Endothelial cell of hepatic sinusoid (primary cell): Measurements from ENCODE around the gene RMI1.

Source experiments
- in situ Hi-C: cut with HindIII; loops from 2 replicates; pipeline ENCODE4 v1.10.0; 2017; ENCODE audit warnings: low sequenced_read_pairs

Gene RMI1

DNA sequence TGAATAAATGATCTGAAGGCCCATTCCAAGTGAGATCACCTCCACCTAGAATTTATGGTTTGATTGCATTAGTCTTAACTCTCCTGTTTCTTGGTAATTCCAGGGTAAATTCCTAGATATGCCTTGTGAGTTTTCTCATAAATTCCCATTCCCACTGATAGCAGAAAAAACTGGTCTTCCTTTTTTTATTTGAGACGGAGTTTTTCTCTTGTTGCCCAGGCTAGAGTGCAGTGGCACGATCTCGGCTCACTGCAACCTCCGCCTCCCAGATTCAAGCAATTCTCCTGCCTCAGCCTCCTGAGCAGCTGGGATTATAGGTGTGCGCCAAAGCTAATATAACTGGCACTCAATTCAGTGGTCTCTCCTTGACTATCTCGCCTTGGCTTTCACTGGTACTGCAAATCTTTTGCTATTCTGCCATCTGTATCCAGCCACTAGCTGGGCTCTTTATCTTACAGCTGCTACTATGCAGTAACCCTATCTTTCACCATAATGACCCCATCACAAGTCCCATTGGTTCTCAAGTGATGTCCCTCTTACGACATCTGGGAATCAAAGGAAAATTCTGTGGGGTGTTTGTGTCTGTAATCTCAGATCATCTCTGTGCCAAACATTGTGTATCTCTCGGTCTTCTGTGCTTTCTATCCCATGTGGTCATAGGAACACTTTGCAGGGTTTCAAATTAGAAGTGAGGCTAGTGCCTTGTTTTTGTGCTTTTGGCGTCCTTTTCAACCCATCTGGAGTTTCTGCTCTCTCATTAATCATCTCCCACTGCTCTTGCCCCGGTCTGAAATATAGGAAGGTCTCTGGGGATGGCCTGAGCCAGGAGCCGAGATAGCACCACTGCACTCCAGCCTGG is 15.0 kb upstream of the RMI1 start:
- in situ Hi-C loops = no loop called here

DNA sequence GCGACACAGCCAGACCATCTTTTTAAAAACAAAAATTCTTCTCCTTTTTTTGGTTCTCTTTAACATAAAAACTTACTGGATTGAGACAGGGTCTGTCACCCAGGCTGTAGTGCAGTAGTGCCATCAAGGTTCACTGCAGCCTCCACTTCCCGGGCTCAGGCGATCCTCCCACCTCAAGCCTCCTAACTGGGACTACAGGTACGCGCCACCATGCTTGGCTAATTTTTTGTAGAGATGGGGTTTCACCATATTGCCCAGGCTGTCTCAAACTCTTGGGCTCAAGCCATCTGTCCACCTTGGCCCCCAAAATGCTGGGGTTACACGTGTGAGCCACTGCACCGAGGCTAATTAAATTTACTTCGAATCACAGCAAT is 14.4 kb upstream of the RMI1 start:
- in situ Hi-C loops = no loop called here

DNA sequence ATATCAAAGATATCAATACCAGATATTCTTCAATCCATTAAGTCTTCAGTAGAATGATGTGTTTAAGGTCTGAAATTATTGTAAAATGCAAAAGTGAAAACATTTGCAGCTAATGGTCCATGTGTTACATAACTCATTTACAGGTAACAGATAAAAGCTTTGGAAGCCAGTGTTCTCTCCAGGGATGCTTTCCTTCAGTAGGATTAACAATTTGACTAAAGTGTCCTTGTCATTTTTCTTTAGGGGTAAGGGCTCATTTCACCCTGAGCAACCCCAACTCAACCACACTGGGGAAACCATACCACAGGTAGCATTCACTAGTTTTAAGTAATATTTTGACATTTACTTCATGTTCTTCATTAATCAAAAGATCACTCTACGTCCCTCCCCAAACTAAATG is 13.5 kb upstream of the RMI1 start:
- in situ Hi-C loops = no loop called here

DNA sequence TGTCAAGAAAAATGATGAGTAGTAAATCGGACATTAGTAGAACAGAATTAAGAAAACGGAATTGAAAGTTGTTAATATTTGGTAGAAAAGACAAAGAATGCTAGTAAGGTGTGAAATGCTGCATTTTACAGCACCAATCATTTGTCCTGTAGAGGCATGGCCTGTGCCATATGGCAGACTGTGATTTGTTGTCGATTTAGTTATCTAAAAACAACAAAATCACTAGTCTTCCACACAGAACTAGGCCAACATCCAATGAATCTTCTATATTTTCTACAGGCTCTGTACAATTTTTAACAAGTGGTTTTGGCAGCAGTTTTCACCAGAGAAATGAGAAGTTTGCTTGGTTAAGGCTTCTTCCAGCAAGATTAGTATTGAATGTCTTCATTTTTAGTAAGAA is 11.0 kb upstream of the RMI1 start:
- in situ Hi-C loops = no loop called here

DNA sequence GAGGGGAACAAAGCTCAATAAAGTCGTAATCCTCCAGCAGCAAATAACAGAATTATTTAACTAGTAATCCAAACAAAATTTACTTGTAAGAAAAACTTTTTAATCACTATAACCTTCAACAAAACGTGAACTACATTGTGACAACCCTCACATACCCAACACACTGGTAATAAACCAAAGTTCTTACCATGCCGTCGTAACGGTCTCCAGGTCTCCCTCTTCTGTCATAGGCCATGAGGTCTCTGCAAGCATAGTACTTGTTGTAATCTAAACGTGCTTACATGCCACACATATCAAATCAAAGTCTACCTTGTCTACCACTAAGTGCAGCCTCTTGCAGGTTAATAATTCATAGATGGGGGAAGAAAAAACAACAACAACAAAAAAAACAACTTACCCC is 9.1 kb upstream of the RMI1 start:
- in situ Hi-C loops = no loop called here

DNA sequence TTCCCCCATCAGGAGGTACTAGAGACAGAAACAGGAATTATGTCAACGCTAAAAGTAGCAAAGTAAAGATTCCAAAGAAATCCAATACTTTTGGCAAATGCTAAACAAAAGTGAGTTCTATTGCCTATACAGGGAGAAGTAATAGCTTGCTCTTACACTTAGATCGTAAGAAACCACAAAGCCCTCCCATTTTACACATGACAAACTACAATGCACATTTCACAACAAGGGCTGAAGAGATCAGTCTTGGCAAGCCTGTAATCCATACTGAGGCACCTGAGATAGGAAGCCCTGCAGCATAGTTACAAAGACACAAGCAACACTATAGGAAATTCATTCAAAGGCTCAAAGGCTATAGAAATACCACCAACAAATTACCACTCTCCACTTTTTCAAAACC is 8.3 kb upstream of the RMI1 start:
- in situ Hi-C loops = no loop called here

DNA sequence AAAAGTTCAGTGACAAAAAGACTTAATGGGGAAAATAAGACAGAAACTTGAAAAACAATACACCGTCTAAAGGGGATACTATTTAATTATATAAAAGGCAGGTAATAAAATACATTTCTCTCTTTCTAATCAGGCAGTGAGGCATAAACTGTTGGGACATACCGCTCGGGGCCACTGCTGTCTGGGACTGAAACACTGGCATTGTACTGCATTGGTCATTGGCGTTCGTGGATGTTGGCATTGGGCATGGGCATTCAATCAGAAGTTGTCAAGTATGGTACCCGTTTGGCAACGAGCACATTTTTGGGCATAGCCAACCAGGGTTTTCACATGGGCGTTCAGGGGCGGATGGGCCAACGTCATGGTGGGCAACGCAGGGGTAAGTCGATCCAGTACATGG is 5.3 kb upstream of the RMI1 start:
- in situ Hi-C loops = no loop called here

DNA sequence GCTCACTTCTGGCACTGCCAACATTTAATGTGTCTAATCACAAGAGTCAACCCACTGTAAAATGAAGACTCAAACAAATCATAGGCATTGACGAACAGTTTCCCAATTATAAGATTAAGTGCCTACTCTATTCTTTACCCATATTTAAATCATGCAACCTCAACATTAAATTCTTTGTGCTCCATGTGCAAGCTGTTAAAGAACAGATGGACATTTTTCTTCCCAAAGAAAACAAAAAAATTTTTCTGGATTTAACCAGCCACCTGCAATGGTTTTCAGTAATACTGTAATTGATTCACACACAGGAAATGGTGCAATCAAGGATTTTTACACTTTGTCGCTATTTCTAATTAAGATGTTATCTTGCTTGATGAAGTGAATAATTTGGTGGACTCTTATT is 4.2 kb upstream of the RMI1 start:
- in situ Hi-C loops = no loop called here

DNA sequence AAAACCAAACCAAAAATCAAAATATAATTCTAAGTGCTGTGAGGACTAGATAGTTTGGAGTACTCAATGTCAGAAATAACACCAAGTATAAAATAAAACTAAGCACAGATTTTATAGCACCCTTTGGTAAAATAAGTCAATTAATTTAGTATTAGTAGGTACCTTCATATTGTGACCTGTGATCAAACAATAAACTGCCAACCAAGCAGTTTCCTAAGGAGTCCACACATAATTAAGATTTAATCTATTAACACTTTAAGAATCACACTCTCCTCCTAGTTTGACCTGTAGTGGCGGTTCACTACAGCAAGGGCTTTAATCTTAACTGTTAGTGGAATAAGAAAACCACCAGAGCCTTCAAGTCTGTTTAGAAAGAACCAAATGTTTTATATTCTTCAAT is 3.4 kb upstream of the RMI1 start:
- in situ Hi-C loops = no loop called here

DNA sequence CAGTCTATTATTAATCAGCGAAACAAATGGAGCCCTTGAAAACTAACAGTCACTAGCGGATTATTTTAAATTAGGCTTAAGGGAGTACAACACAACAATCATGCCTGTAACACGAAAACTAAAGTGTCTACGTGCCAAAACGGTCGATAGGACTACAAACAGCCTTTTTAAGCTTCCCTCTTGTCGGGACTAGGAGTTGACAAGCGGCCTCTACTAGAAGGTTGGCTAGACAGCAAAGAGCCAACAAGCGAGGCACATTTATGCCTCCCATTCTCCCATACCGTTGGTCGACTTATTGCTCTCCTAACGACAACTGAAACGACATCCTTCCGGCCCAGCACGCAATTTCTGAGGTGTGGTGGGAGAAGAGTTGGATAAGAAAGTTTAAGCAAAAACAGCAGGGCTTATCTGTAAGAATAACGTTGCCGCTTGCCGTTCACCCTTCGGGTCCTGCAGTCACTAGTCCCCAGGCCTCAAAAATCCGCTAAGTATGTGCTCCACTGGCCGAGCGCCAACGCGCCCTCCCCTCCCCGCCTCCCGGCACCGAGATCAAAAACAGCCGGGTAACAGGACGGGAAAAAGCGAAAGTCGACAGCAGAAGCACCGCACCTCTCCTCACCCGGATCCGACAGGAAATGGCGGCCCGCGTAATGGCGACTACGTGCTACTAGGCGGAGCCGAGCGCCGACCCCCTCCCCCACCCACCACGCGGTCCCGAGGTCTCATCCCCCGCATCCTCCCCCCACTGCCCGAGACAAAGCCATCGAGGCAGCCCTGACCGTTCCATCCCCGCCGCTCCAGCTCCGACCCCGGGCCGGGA is 1.4 kb upstream of the RMI1 start:
- in situ Hi-C loops = no loop called here

DNA sequence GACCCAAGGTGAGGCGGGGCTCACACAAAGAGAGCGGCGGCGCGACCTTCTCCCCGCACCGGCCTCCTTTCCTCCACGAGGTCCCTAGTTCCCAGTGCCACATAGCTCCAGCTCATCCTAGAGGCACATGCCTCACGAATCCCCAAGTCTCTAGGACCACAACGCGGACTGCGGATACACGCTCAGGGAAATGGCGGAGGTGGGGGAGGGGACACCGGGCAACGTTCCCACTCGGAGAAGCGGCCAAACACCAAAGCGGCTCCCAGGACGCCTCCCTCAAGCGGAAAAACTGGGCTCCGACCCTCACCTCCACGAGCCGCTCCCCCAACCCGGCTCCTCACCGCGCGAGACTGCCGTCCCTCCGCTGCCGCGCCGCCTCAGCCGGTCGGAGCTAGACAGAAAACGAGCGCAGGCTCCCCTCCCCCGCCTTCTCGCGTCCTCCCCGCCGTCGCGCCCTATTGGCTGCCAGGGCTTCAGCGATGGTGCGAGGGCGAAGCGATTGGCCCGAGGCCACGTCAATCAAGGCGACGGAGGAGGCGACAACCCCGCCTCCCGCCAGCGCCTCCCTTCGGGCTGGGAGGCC is 702 bp upstream of the RMI1 start, which contains the start of gene HNRNPK:
TSS of gene HNRNPK (minus strand) at position 404 of the 583 bp plus-strand sequence. CDS start 1,963 bp downstream, outside the sequence.
- in situ Hi-C loops = no loop called here

DNA sequence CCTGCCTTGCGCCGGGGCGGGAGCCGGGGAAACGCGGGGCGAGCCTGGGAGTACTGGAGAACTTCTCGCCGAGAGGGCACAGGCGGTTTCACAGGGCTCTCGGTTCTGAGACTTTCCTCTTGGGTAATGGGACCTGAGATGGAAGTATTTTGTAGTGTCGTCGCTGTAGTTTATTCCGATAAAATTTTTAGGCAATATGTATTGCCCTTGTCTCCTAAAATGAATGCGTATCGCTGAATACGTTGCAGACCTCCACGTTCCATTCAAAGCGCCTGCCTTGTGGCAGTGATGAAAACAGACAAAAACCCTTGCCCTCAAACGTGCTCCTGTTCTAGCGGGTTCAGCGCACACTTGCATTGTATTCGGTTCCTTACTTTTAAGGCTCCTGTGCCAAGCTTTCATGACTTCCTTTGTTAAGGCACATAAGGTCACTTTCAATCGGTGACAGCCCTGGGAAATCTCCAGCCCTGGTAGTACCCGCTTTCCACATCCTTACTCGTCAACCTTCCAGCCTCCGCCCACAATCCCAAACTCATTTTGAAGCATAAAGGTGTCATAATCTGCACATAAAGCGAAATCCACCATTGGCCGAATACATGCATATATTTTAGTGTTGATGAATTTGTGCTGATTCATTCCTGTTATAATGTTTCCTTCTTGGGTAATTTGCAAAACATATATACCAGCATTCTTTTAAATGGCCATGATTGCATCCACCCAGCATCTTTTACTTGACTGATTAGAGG is 694 bp downstream of the RMI1 start:
- in situ Hi-C loops = no loop called here

DNA sequence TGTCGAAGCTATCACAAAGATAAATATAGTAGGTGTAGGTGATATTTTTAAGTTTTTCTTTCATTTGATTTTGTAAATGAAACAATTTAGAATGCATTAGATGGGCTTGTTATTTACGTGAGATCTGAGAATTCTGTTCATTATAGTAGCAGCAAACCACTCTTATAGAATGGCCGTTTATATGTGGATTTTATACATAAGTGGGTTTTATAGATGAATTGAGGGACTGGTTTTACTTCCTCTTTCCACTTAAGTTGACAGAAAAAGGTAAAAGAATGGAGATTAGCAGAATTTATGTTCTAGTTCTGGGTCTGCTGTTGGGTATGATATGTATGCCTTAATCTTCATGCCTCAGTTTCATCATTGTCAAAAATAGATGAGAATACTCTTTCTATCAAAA is 5.6 kb downstream of the RMI1 start:
- in situ Hi-C loops = no loop called here

DNA sequence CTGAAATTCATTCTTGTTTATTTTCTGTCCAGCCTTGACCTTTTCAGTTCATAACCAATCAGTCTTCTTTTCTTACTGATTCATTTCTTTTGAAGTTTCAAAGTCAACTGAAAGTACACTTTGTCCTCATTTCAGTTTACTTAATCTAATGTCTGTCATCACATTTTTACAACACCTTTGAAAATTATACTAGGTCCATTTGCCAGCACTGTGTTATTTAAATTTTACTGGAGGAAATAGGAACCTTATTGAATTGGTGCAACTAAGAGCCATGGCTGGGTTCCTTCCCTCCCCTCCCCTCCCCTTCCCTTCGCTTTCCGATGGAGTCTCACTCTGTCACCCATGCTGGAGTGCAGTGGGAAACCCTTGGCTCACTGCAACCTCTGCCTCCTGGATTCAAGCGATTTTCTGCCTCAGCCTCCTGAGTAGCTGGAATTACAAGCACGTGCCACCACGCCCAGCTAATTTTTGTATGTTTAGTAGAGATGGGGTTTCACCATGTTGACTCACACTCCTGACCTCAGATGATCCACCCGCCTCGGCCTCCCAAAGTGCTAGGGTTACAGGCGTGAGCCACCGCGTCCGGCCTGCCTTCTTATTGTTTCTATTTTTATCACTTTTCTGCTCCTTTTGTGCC is 6.3 kb downstream of the RMI1 start:
- in situ Hi-C loops = no loop called here

DNA sequence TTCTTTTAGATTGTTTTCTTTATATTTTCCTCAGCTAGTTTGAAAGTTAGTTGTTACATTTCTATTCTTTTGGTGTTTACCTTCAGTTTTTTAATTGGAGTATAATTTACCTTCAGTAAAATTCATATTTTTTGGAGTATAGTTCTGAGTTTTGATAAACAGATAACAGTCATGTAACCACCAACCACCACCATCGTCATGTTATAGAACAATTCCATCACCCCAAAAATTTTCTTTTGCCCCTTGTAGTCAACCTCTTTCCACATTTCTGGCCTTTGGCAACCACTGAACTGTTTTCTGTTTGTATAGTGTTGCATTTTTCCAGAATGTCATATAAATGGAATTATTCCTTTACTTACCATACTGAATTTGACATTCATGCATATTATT is 6.8 kb downstream of the RMI1 start:
- in situ Hi-C loops = no loop called here

DNA sequence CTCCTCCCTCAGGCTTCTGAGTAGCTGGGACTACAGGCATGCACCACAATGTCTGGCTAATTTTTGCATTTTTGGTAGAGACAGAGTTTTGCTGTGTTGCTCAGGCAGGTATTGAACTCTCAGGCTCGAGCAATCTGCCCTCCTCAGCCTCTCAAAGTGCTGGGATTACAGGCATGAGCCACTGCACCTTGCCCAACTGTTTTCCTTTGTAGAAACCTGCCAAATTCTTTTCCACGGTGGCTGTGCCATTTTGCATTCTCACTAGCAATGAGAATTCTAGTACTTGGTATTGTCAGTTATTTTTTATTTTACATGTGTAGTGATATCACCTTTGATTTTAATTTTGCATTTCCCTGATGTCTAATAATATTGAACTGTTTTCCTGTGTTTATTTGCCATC is 7.8 kb downstream of the RMI1 start:
- in situ Hi-C loops = no loop called here

DNA sequence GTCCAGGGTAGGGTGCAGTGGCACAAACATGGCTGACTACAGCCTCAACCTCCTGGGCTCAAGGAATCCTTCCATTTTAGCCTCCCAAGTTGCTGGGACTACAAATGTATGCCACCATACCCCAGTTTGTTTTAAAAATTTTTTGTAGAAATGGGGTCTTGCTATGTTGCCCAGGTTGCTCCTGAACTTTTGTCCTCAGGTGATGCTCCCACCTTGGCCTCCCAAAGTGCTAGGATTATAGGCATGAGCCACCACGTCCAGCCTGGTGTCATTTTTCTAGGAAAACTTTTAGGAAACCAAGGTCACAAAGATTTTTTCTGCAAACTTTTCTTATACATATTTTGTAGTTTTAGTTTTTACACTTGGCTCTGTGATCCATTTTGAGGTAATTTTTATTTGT is 10.8 kb downstream of the RMI1 start:
- in situ Hi-C loops = no loop called here

DNA sequence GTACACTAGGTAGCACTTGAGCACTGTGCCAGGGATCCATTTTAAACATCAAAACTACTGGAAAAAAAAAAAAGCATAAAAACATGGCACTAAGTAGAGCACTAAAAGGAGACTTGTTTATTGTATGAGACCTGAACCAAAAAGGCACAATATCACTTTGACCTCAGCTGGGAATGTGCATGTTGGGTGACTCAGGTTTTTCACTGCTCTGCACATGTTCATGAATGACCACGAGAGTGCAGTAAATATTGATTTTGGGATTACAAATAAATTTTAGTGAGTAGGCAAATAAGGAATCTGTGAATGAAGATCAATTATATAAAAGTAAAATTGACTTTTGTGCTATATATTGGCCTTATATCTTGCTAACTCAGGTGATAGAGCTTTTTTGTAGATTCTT is 11.8 kb downstream of the RMI1 start:
- in situ Hi-C loops = no loop called here

DNA sequence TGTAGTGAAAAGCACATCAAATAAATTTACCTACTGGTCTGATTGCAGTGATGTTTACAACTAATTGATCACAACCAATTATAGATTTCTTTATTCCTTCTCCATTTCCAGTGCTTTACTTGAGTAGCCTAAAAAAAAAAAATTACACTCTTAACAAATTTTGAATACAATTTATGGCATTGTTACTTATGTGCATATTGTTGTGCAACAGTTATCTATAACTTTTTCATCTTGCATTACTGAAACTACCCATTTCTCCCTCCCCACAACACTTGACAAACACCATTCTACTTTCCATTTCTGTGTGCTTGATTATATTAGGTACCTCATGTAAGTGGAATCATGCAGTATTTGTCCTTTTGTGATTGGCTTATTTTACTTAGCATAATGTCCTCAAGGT is 12.3 kb downstream of the RMI1 start:
- in situ Hi-C loops = no loop called here

DNA sequence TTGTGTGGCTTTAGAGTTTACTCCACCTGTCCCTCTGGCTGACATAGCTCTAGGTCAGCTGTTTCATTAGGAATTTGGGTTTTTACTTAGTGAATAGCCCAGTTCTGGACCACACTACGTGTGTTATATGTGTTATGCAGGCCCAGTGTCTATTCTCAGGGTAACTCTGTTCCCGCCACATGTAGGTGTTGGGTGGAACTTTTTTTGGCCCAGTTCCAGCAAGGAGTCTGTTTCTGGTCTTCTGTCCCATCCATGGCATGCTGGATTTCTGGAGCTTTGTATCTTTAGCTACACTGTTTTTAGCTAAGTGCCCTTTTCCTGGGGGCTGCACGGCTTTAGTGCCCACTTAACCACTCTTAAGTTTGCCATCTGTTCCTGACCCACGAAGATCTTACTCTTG is 15.5 kb downstream of the RMI1 start:
- in situ Hi-C loops = no loop called here
